NB4 (cell line): ENCODE measurements around the gene NTSR1.

Experiments used
- CTCF ChIP-seq: IDR thresholded peaks from one replicate; pipeline ENCODE4 v1.5.1; 2012; ENCODE audit warnings: low read depth, low read length
- MAX ChIP-seq: IDR thresholded peaks from 2 replicates; pipeline ENCODE4 v1.6.1; 2011; ENCODE audit warnings: low read depth, low read length
- MYC ChIP-seq: IDR thresholded peaks from 2 replicates; pipeline ENCODE4 v1.6.1; 2011; ENCODE audit warnings: low read depth, low read length
- POLR2A ChIP-seq: IDR thresholded peaks from 2 replicates; pipeline ENCODE4 v1.6.1; 2011; ENCODE audit warnings: mild to moderate bottlenecking; ENCODE audit not compliant: insufficient read length; ENCODE audit errors: extremely low read depth

- TF ChIP-seq CTCF (no peak), POLR2A (no peak), MYC (no peak), MAX (no peak)
Observed at GRCh38 chr20:62796699-62797491, 88.3 kb downstream of the NTSR1 start.
